ENCODE results near the gene ARSA.
A peak's percentile ranks its signal among the peaks of the same experiment; 100 is the strongest.

ARSA gene

GRCh38 chr22:50625131-50625567 lies 2.8 kb downstream of the ARSA start:
- no peak for DNase-seq (ENCODE audit: extremely low read depth, insufficient read length)
- peaks cover 7% of the 10 kb centered on the region for H3K36me3 ChIP-seq (ENCODE audit: control insufficient read depth, insufficient read depth, low read length)
- no peaks in the 10 kb centered on the region for H3K27me3 ChIP-seq (replicated peaks; ENCODE audit: control insufficient read depth, insufficient read depth, low read length)
- no peak overlapping the region for H3K4me3 ChIP-seq (replicated peaks; ENCODE audit: low read depth, low read length)
- TF ChIP-seq CTCF (IDR thresholded peaks at IDR 0.05; ENCODE audit: insufficient read depth, low read length, poor library complexity, severe bottlenecking), result no peak

- no peak for DNase-seq (ENCODE audit: extremely low read depth, insufficient read length)
- Histone ChIP-seq H3K27me3 (replicated peaks; ENCODE audit: control insufficient read depth, insufficient read depth, low read length) (no peaks in the 10 kb centered on the region), H3K4me3 (replicated peaks; ENCODE audit: low read depth, low read length) (no peak overlapping the region), H3K36me3 (ENCODE audit: control insufficient read depth, insufficient read depth, low read length) (peaks cover 7% of the 10 kb centered on the region)
- TF ChIP-seq CTCF (IDR thresholded peaks at IDR 0.05; ENCODE audit: insufficient read depth, low read length, poor library complexity, severe bottlenecking), result no peak
Measured at GRCh38 chr22:50624347-50625130, 3.4 kb downstream of the ARSA start.

- no peak for DNase-seq (ENCODE audit: extremely low read depth, insufficient read length)
- TF ChIP-seq CTCF (IDR thresholded peaks at IDR 0.05; ENCODE audit: insufficient read depth, low read length, poor library complexity, severe bottlenecking), result no peak
- no peaks in the 10 kb centered on the region for H3K27me3 ChIP-seq (replicated peaks; ENCODE audit: control insufficient read depth, insufficient read depth, low read length)
- H3K36me3 ChIP-seq (ENCODE audit: control insufficient read depth, insufficient read depth, low read length), result peaks cover 7% of the 10 kb centered on the region
- H3K4me3 ChIP-seq (replicated peaks; ENCODE audit: low read depth, low read length), result no peak overlapping the region
Measured at GRCh38 chr22:50622723-50623327, 5.1 kb downstream of the ARSA start.

- Histone ChIP-seq H3K27me3 (replicated peaks; ENCODE audit: control insufficient read depth, insufficient read depth, low read length) (no peaks in the 10 kb centered on the region), H3K4me3 (replicated peaks; ENCODE audit: low read depth, low read length) (peak overlapping the region; percentile 67), H3K36me3 (ENCODE audit: control insufficient read depth, insufficient read depth, low read length) (peaks cover 7% of the 10 kb centered on the region)
- DNase-seq (ENCODE audit: extremely low read depth, insufficient read length), result no peak
- peak; percentile 72 for TF ChIP-seq CTCF (IDR thresholded peaks at IDR 0.05; ENCODE audit: insufficient read depth, low read length, poor library complexity, severe bottlenecking)
Measured at GRCh38 chr22:50621948-50622722, 5.8 kb downstream of the ARSA start.

- Histone ChIP-seq H3K27me3 (replicated peaks; ENCODE audit: control insufficient read depth, insufficient read depth, low read length) (no peaks in the 10 kb centered on the region), H3K4me3 (replicated peaks; ENCODE audit: low read depth, low read length) (peak overlapping the region; percentile 67), H3K36me3 (ENCODE audit: control insufficient read depth, insufficient read depth, low read length) (peaks cover 7% of the 10 kb centered on the region)
- no peak for TF ChIP-seq CTCF (IDR thresholded peaks at IDR 0.05; ENCODE audit: insufficient read depth, low read length, poor library complexity, severe bottlenecking)
- DNase-seq (ENCODE audit: extremely low read depth, insufficient read length), result peak; percentile 69
Measured at GRCh38 chr22:50621356-50621880, 6.5 kb downstream of the ARSA start.

Data from GM06990 (cell line).